Measurements from ENCODE around the gene FASTK.

Gene FASTK

DNA sequence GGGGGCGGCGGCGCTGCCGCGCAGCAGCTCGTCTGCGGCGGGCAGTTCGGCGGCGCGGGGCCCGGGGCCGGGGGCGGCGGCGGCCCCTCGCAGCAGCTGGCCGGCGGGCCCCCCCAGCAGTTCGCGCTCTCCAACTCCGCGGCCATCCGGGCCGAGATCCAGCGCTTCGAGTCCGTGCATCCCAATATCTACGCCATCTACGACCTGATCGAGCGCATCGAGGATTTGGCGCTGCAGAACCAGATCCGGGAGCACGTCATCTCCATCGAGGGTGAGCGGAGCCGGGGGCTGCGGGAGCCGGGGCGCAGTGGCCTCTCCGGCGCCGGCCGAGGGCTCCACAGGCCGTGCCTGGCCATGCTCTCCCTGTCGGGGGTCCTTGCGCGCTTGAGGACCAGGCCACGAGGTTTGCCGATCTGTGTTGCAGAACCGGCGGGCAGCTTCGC is 6.2 kb upstream of the FASTK start:
- peaks cover 48% of the 10 kb centered on the region for H3K4me1 Mint-ChIP-seq
- peak overlapping the region; percentile 50 to 83 (median 83) for H3K27ac Mint-ChIP-seq
- peak overlapping the region; percentile 87 to 93 (median 93) for H3K4me3 Mint-ChIP-seq
- no peaks in the 10 kb centered on the region for H3K36me3 Mint-ChIP-seq (ENCODE audit: low read depth)
- TF ChIP-seq, protein P1, sequence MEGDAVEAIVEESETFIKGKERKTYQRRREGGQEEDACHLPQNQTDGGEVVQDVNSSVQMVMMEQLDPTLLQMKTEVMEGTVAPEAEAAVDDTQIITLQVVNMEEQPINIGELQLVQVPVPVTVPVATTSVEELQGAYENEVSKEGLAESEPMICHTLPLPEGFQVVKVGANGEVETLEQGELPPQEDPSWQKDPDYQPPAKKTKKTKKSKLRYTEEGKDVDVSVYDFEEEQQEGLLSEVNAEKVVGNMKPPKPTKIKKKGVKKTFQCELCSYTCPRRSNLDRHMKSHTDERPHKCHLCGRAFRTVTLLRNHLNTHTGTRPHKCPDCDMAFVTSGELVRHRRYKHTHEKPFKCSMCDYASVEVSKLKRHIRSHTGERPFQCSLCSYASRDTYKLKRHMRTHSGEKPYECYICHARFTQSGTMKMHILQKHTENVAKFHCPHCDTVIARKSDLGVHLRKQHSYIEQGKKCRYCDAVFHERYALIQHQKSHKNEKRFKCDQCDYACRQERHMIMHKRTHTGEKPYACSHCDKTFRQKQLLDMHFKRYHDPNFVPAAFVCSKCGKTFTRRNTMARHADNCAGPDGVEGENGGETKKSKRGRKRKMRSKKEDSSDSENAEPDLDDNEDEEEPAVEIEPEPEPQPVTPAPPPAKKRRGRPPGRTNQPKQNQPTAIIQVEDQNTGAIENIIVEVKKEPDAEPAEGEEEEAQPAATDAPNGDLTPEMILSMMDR (IDR thresholded peaks at IDR 0.05; ENCODE audit: unreplicated experiment in 3 of 3) = no peak
- H3K27me3 Mint-ChIP-seq (ENCODE audit: low read depth) = peaks cover 4% of the 10 kb centered on the region
- H3K9me3 Mint-ChIP-seq = no peaks in the 10 kb centered on the region

GRCh38 chr7:151085691-151086620 is 5.3 kb upstream of the FASTK start, which contains the start of gene AGAP3:
Gene AGAP3, plus strand, starts transcription at chr7:151086475. Its CDS starts 267 bp downstream, at chr7:151086742.
- H3K27ac Mint-ChIP-seq = peak within 1 kb of the TSS; percentile 90 to 97 (median 92)
- H3K36me3 Mint-ChIP-seq (ENCODE audit: low read depth) = no peaks in the 10 kb centered on the region

GRCh38 chr7:151085329-151085690 is 4.7 kb upstream of the FASTK start:
- Mint-ChIP-seq H3K27ac (peak overlapping the region; percentile 90 to 97 (median 92)), H3K4me3 (peak overlapping the region; percentile 91 to 94 (median 94)), H3K27me3 (ENCODE audit: low read depth) (no peaks in the 10 kb centered on the region), H3K4me1 (peaks cover 40% of the 10 kb centered on the region), H3K9me3 (no peaks in the 10 kb centered on the region), H3K36me3 (ENCODE audit: low read depth) (no peaks in the 10 kb centered on the region)
- TF ChIP-seq, protein P1 (IDR thresholded peaks at IDR 0.05; ENCODE audit: unreplicated experiment in 3 of 3) = no peak

More at GRCh38 chr7:151085691-151086620, 5.3 kb upstream of the FASTK start, which contains the start of gene AGAP3:
- TF ChIP-seq, protein P1 (IDR thresholded peaks at IDR 0.05; ENCODE audit: unreplicated experiment in 3 of 3) = no peak
- Mint-ChIP-seq H3K9me3 (no peaks in the 10 kb centered on the region), H3K27me3 (ENCODE audit: low read depth) (no peaks in the 10 kb centered on the region), H3K4me1 (peaks cover 40% of the 10 kb centered on the region), H3K4me3 (peak within 1 kb of the TSS; percentile 93 to 94 (median 94))

DNA sequence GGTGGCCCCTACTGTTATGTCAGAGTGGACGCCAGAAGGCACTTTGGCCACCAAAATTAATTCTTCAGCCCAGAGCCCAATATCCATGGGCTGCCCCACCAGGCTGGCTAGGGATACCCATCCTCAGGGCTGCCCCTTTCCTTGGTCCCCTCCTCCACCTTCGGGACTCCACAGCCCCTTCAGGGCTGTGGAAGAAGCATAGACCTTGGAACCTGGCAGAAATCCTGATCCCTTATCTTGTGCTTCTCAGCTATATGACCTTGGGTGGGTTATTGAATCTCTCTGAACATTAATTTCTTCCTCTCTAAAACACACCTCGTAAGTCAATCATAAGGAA is 3.2 kb upstream of the FASTK start:
- H3K36me3 Mint-ChIP-seq (ENCODE audit: low read depth) = no peaks in the 10 kb centered on the region
- H3K27ac Mint-ChIP-seq = peak overlapping the region in 1 of 3 experiments; percentile 44
- TF ChIP-seq, protein P1 (IDR thresholded peaks at IDR 0.05; ENCODE audit: unreplicated experiment in 3 of 3) = no peak
- no peaks in the 10 kb centered on the region for H3K27me3 Mint-ChIP-seq (ENCODE audit: low read depth)
- H3K9me3 Mint-ChIP-seq = no peaks in the 10 kb centered on the region
- peak overlapping the region; percentile 74 to 83 (median 81) for H3K4me3 Mint-ChIP-seq
- peaks cover 39% of the 10 kb centered on the region for H3K4me1 Mint-ChIP-seq

- Mint-ChIP-seq H3K9me3 (no peaks in the 10 kb centered on the region), H3K36me3 (ENCODE audit: low read depth) (no peaks in the 10 kb centered on the region), H3K27me3 (ENCODE audit: low read depth) (no peaks in the 10 kb centered on the region), H3K4me3 (peak within 1 kb of the TSS; percentile 94 to 97 (median 94)), H3K4me1 (peaks cover 39% of the 10 kb centered on the region), H3K27ac (peak within 1 kb of the TSS; percentile 86 to 96 (median 88))
- TF ChIP-seq, protein P1 (IDR thresholded peaks at IDR 0.05; ENCODE audit: unreplicated experiment in 3 of 3) = no peak
These were observed 2.6 kb upstream of the FASTK start, which contains the start of gene TMUB1 for GRCh38 chr7:151083071-151083823. Gene TMUB1, minus strand, starts transcription at chr7:151083493. Its CDS starts 930 bp downstream, at chr7:151082563.

Data from nephron (organoid).